ENCODE measurements around the gene REEP5.
A peak's percentile ranks its signal among the peaks of the same experiment; 100 is the strongest.

Gene REEP5

GRCh38 chr5:112918679-112919078, 3.3 kb downstream of the REEP5 start:
- no peak overlapping the region for H3K27ac ChIP-seq
- no peak for DNase-seq (ENCODE audit: low spot score)
- TF ChIP-seq CTCF (IDR thresholded peaks at IDR 0.05) = no peak
- no peak overlapping the region for H3K4me3 ChIP-seq

- Histone ChIP-seq H3K4me3 (no peak overlapping the region), H3K27ac (no peak overlapping the region)
- DNase-seq (ENCODE audit: low spot score) = no peak
- TF ChIP-seq CTCF (IDR thresholded peaks at IDR 0.05) = no peak
Observed at GRCh38 chr5:112918136-112918535, 3.9 kb downstream of the REEP5 start.

- no peak overlapping the region for H3K4me3 ChIP-seq
- no peak for TF ChIP-seq CTCF (IDR thresholded peaks at IDR 0.05)
- no peak overlapping the region for H3K27ac ChIP-seq
- DNase-seq (ENCODE audit: low spot score) = no peak
Observed at GRCh38 chr5:112917453-112917995, 4.5 kb downstream of the REEP5 start.

GRCh38 chr5:112915831-112916230, 6.2 kb downstream of the REEP5 start:
- no peak overlapping the region for H3K27ac ChIP-seq
- no peak for DNase-seq (ENCODE audit: low spot score)
- no peak overlapping the region for H3K4me3 ChIP-seq
- no peak for TF ChIP-seq CTCF (IDR thresholded peaks at IDR 0.05)

- TF ChIP-seq CTCF (IDR thresholded peaks at IDR 0.05) = no peak
Observed at GRCh38 chr5:112914584-112914983, 7.4 kb downstream of the REEP5 start.

GRCh38 chr5:112910529-112910928, 11.5 kb downstream of the REEP5 start:
- H3K27ac ChIP-seq = no peak overlapping the region
- no peak for DNase-seq (ENCODE audit: low spot score)
- TF ChIP-seq CTCF (IDR thresholded peaks at IDR 0.05) = no peak
- H3K4me3 ChIP-seq = no peak overlapping the region

More at GRCh38 chr5:112914584-112914983, 7.4 kb downstream of the REEP5 start:
- no peak for DNase-seq (ENCODE audit: low spot score)
- no peak overlapping the region for H3K4me3 ChIP-seq
- H3K27ac ChIP-seq = peak overlapping the region in 1 of 2 donors; percentile 14

- Histone ChIP-seq H3K4me3 (no peak overlapping the region), H3K27ac (no peak overlapping the region)
- TF ChIP-seq CTCF (IDR thresholded peaks at IDR 0.05) = no peak
- DNase-seq (ENCODE audit: low spot score) = no peak
Observed at GRCh38 chr5:112908854-112909253, 13.2 kb downstream of the REEP5 start.
